Measurements from ENCODE around the gene ONECUT3. TPM values are rescaled to one million over a fixed set of nuclear protein-coding genes. Genes with fewer than 3 reads are reported as not detected.

Gene ONECUT3
- total and polyA plus RNA-seq, 10 of the 15 experiments (the other 5 are each of a cell fraction or from before 2014, with no cell fraction given), result not detected

- ChIA-PET POLR2A (interaction anchor here (0.5 to 0.6 kb wide), 2 partner anchors 303 to 707 kb away, joined by 3 read pairs; no protein-coding TSS in a partner anchor), CTCF (interaction anchor here (0.6 kb wide), 1 partner anchor 102 kb away, joined by 3 read pairs; no protein-coding TSS in a partner anchor), SMC1A (ENCODE audit: uncharacterized antibody, unreplicated experiment) (no interaction called here), RAD21 (ENCODE audit: unreplicated experiment) (interaction anchor here (0.6 to 1.0 kb wide), 2 partner anchors 328 to 394 kb away, joined by 3 read pairs; no protein-coding TSS in a partner anchor)
- Histone ChIP-seq H3K9ac (ENCODE audit: control insufficient read depth, insufficient read depth, low read length) (no peak overlapping the region), H3K27me3 (replicated peaks in 1 of 2; ENCODE audit: control insufficient read depth in 2 of 2, insufficient read depth in 2 of 2, low read length in 1 of 2) (peaks cover 13 to 24% of the 10 kb centered on the region in 2 experiments), H4K20me1 (ENCODE audit: control insufficient read depth, insufficient read depth) (no peaks in the 10 kb centered on the region), H2AFZ (ENCODE audit: control insufficient read depth, low read depth, low read length) (no peak overlapping the region), H3K4me1 (ENCODE audit: control insufficient read depth, insufficient read depth, low read length) (peaks cover 12% of the 10 kb centered on the region), H3K4me2 (ENCODE audit: control insufficient read depth, insufficient read depth) (no peak overlapping the region), H3K9me3 (replicated peaks; ENCODE audit: control insufficient read depth, insufficient read depth, low read length) (no peaks in the 10 kb centered on the region), H3K27ac (ENCODE audit: control insufficient read depth, insufficient read depth) (no peak overlapping the region), H3K4me3 (no peak overlapping the region), H3K36me3 (ENCODE audit: control insufficient read depth in 2 of 2, insufficient read depth in 2 of 2, low read length in 1 of 2) (no peaks in the 10 kb centered on the region), H3K79me2 (ENCODE audit: control insufficient read depth, insufficient read depth, low read length) (no peaks in the 10 kb centered on the region)
- ATAC-seq (peak; percentile 33), DNase-seq (ENCODE audit: low read depth, low spot score) (no peak), FAIRE-seq (no peak)
- intact Hi-C loops (cut with micrococcal nuclease; ENCODE audit: unreplicated experiment), result no loop called here
- in situ Hi-C loops (cut with MboI), result no loop called here
- 12% methylated on average over 30 of the region's 31 CpGs for WGBS (ENCODE audit: insufficient coverage, insufficient replicate concordance, low lambda C conversion rate, missing lambda C conversion rate)
- no TSS peak for BruUV-seq (replicated peaks)
- TF ChIP-seq SUZ12 (IDR thresholded peaks at IDR 0.05; ENCODE audit: unreplicated experiment), result no peak
- no peak for TF ChIP-seq REST (IDR thresholded peaks at IDR 0.05; ENCODE audit: low read depth, low read length)
- TF ChIP-seq IKZF2 (IDR thresholded peaks at IDR 0.05), result no peak
- TF ChIP-seq DPF2 (IDR thresholded peaks at IDR 0.05), result no peak
- no peak for TF ChIP-seq HDAC2 (IDR thresholded peaks at IDR 0.05)
- TF ChIP-seq ZBTB40 (IDR thresholded peaks at IDR 0.05; ENCODE audit: borderline replicate concordance), result no peak
- TF ChIP-seq IRF4 (IDR thresholded peaks at IDR 0.05; ENCODE audit: low read depth, low read length), result no peak
- no peak for TF ChIP-seq ZBTB4 (CRISPR knock-in tag; IDR thresholded peaks at IDR 0.05)
- no peak for TF ChIP-seq NFYA (IDR thresholded peaks at IDR 0.05; ENCODE audit: borderline replicate concordance, low read depth, low read length)
- no peak for TF ChIP-seq BHLHE40 (IDR thresholded peaks at IDR 0.05; ENCODE audit: borderline replicate concordance in 1 of 2, low read depth in 2 of 2, low read length in 1 of 2)
- no peak for TF ChIP-seq RELA (IDR thresholded peaks at IDR 0.05; ENCODE audit: borderline replicate concordance, partially characterized antibody)
- TF ChIP-seq ZBED1 (IDR thresholded peaks at IDR 0.05; ENCODE audit: borderline replicate concordance), result no peak
Measured at GRCh38 chr19:1746401-1747284, 6.7 kb upstream of the ONECUT3 start.
